ENCODE measurements around the gene G6PD.

- TF ChIP-seq GATA2 (IDR thresholded peaks at IDR 0.05; ENCODE audit: low read depth, low read length) (no peak), GATA3 (IDR thresholded peaks at IDR 0.05; ENCODE audit: low read depth, low read length) (no peak)
Observed at GRCh38 chrX:154506483-154507332, 39.9 kb downstream of the G6PD start.

Data from SH-SY5Y (cell line).